Prostate gland (tissue), 2 donors: ENCODE measurements around the gene TNRC6B.

Experiments
- POLR2A ChIP-seq: fragments of 450-650 bp; IDR thresholded peaks from one replicate; pipeline ENCODE4 v1.6.1; 2016; ENCODE audit warnings: antibody characterized with exemption, mild to moderate bottlenecking
- TF ChIP-seq, protein P1 (sequence below), 4 experiments: fragments of 200-600 bp in 2 of 4; fragments of 450-650 bp in 2 of 4; sonication (generic) in 2 of 4; IDR thresholded peaks; 1 replicate in 3 of 4; 2 replicates in 1 of 4; pipeline ENCODE4 v1.5.1; 2016 to 2019; ENCODE audit warnings: antibody characterized with exemption in 4 of 4, mild to moderate bottlenecking in 2 of 4, moderate library complexity in 2 of 4

DNA sequence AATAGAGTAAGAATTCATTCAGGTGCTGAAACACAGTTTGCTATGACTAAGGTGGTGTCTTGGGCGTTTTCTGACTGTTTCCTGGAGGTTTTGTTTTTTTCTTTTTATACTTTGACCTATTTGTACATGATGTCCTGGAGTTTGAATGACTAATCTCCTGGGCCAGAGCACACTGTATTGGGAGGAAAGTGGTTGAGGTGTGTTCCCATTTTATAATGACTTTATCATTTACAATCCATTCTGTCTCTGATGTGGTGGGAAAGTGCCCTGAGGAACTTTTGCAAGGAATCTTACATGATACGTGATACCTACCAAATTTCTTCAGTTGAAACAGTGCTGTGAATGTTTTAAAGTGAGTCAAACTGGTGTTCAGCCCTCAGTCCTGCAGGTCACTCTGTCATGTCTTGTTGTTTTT lies 80.8 kb downstream of the TNRC6B start:
- TF ChIP-seq, protein P1, sequence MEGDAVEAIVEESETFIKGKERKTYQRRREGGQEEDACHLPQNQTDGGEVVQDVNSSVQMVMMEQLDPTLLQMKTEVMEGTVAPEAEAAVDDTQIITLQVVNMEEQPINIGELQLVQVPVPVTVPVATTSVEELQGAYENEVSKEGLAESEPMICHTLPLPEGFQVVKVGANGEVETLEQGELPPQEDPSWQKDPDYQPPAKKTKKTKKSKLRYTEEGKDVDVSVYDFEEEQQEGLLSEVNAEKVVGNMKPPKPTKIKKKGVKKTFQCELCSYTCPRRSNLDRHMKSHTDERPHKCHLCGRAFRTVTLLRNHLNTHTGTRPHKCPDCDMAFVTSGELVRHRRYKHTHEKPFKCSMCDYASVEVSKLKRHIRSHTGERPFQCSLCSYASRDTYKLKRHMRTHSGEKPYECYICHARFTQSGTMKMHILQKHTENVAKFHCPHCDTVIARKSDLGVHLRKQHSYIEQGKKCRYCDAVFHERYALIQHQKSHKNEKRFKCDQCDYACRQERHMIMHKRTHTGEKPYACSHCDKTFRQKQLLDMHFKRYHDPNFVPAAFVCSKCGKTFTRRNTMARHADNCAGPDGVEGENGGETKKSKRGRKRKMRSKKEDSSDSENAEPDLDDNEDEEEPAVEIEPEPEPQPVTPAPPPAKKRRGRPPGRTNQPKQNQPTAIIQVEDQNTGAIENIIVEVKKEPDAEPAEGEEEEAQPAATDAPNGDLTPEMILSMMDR (IDR thresholded peaks at IDR 0.05), result no peak
- no peak for TF ChIP-seq POLR2A
